T-helper 22 cell (primary cell): ENCODE measurements around the gene MARCHF5.
A peak's percentile ranks its signal among the peaks of the same experiment; 100 is the strongest.

Source experiments
- DNase-seq: peaks from one replicate; pipeline ENCODE4 v3.0.0-alpha.2; 2020; ENCODE audit warnings: low read depth

MARCHF5 gene

GRCh38 chr10:92290837-92291615 lies at the start of gene MARCHF5, which contains the start of gene CPEB3:
TSS of gene MARCHF5 (plus strand) at chr10:92291167. CDS start at chr10:92291495, 328 bp downstream.
TSS of gene CPEB3 (minus strand) at chr10:92291078. CDS start at chr10:92240350, 50,728 bp downstream.
- DNase-seq = peak; percentile 88

GRCh38 chr10:92241501-92241900 lies 49.5 kb upstream of the MARCHF5 start:
- DNase-seq = no peak

GRCh38 chr10:92242380-92242779 lies 48.6 kb upstream of the MARCHF5 start:
- DNase-seq = no peak

GRCh38 chr10:92242910-92243671 lies 47.9 kb upstream of the MARCHF5 start:
- no peak for DNase-seq

- no peak for DNase-seq
These were observed 46.2 kb upstream of the MARCHF5 start for GRCh38 chr10:92244796-92245195.

GRCh38 chr10:92248566-92248965 lies 42.4 kb upstream of the MARCHF5 start:
- no peak for DNase-seq

GRCh38 chr10:92263396-92263795 lies 27.6 kb upstream of the MARCHF5 start:
- no peak for DNase-seq

- no peak for DNase-seq
These were observed 26.7 kb upstream of the MARCHF5 start for GRCh38 chr10:92264249-92264648.

- DNase-seq = no peak
These were observed 25.2 kb upstream of the MARCHF5 start for GRCh38 chr10:92265687-92266258.

GRCh38 chr10:92267343-92267742 lies 23.6 kb upstream of the MARCHF5 start:
- DNase-seq = no peak

- DNase-seq = no peak
These were observed 22.2 kb upstream of the MARCHF5 start for GRCh38 chr10:92268748-92269147.

GRCh38 chr10:92274071-92274470 lies 16.9 kb upstream of the MARCHF5 start:
- DNase-seq = no peak

GRCh38 chr10:92278996-92279696 lies 11.8 kb upstream of the MARCHF5 start:
- DNase-seq = no peak

- DNase-seq = no peak
These were observed 6.8 kb upstream of the MARCHF5 start for GRCh38 chr10:92284112-92284704.

- DNase-seq = peak; percentile 18
These were observed 711 bp upstream of the MARCHF5 start for GRCh38 chr10:92290076-92290836.

- DNase-seq = no peak
These were observed 574 bp downstream of the MARCHF5 start for GRCh38 chr10:92291616-92291865.

- DNase-seq = peak; percentile 7
These were observed 1.2 kb downstream of the MARCHF5 start for GRCh38 chr10:92291921-92292845.

GRCh38 chr10:92298487-92298886 lies 7.5 kb downstream of the MARCHF5 start:
- no peak for DNase-seq

- DNase-seq = no peak
These were observed 12.1 kb downstream of the MARCHF5 start for GRCh38 chr10:92303096-92303495.

GRCh38 chr10:92304061-92304460 lies 13.1 kb downstream of the MARCHF5 start:
- DNase-seq = no peak
